ENCODE results near the gene SEC61A2. TPM values are rescaled to one million over a fixed set of nuclear protein-coding genes. Genes with fewer than 3 reads are reported as not detected.

Gene SEC61A2
- total and polyA plus RNA-seq, 2 of the 8 experiments (the other 6 are each of a cell fraction or from before 2014, with no cell fraction given): 18.2 to 19.2 TPM

DNA sequence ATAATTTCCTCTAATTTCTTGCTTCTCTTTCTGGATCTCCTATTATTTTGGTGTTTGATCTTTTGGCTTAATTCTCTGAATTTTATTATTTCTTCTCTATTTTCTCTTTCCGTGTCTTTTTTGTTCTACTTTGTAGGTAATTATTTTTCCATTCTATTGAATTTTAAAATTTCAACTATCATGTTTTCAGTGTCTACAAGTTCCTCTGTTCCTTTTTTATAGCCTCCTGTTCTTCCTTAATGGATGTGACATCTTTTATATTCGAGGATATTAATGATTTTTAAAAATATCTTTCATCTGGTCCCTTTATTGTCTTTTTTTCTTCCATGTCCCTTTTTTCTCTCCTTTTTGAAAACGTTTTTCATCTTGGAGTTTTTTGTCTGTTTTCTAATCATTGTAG is 77.6 kb downstream of the SEC61A2 start (continued):
- TF ChIP-seq, protein P1, sequence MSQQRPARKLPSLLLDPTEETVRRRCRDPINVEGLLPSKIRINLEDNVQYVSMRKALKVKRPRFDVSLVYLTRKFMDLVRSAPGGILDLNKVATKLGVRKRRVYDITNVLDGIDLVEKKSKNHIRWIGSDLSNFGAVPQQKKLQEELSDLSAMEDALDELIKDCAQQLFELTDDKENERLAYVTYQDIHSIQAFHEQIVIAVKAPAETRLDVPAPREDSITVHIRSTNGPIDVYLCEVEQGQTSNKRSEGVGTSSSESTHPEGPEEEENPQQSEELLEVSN (IDR thresholded peaks at IDR 0.05): no peak
- TF ChIP-seq, protein P2, sequence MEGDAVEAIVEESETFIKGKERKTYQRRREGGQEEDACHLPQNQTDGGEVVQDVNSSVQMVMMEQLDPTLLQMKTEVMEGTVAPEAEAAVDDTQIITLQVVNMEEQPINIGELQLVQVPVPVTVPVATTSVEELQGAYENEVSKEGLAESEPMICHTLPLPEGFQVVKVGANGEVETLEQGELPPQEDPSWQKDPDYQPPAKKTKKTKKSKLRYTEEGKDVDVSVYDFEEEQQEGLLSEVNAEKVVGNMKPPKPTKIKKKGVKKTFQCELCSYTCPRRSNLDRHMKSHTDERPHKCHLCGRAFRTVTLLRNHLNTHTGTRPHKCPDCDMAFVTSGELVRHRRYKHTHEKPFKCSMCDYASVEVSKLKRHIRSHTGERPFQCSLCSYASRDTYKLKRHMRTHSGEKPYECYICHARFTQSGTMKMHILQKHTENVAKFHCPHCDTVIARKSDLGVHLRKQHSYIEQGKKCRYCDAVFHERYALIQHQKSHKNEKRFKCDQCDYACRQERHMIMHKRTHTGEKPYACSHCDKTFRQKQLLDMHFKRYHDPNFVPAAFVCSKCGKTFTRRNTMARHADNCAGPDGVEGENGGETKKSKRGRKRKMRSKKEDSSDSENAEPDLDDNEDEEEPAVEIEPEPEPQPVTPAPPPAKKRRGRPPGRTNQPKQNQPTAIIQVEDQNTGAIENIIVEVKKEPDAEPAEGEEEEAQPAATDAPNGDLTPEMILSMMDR (IDR thresholded peaks at IDR 0.05; ENCODE audit: control extremely low read depth in 1 of 3, insufficient read depth in 1 of 3, low read depth in 1 of 3, low read length in 3 of 3): no peak
- TF ChIP-seq RFX5 (IDR thresholded peaks at IDR 0.05; ENCODE audit: borderline replicate concordance, low read depth, low read length) (no peak), FOSL1 (IDR thresholded peaks at IDR 0.05; ENCODE audit: insufficient read depth, low read depth, low read length) (no peak)

Measured in H1 (cell line).